CD14-positive monocyte (primary cell): ENCODE measurements around the gene ZCCHC2. TPM values are rescaled to one million over a fixed set of nuclear protein-coding genes. Genes with fewer than 3 reads are reported as not detected.

Experiments
- DNase-seq, 3 donors: peaks; one replicate each; pipeline ENCODE4 v3.0.0-alpha.2; 2011 to 2022
- H2AFZ ChIP-seq: 2 replicates; pipeline ENCODE4 v1.6.0; 2012; ENCODE audit warnings: mild to moderate bottlenecking, low read depth, low read length, inconsistent platforms; ENCODE audit not compliant: insufficient read depth, poor library complexity, severe bottlenecking
- H3K27ac ChIP-seq, 2 donors: 1 replicate in 1 of 2; 2 replicates in 1 of 2; pipeline ENCODE4 v1.5.1; 2012 to 2013; ENCODE audit warnings: low read length in 2 of 2, control low read depth in 1 of 2, inconsistent platforms in 1 of 2, low read depth in 1 of 2, mild to moderate bottlenecking in 1 of 2
- H3K27me3 ChIP-seq, 2 donors: one replicate each; pipeline versions ENCODE4 v1.6.0 to v1.6.1; 2011 to 2013; ENCODE audit warnings: low read length in 2 of 2; ENCODE audit not compliant: control insufficient read depth in 2 of 2, insufficient read depth in 2 of 2
- H3K36me3 ChIP-seq, 2 donors: replicated peaks in 1 of 2; 1 replicate in 1 of 2; 2 replicates in 1 of 2; pipeline versions ENCODE4 v1.5.1 to v1.6.1; 2012 to 2013; ENCODE audit warnings: low read length in 2 of 2, control low read depth in 1 of 2, inconsistent platforms in 1 of 2, mild to moderate bottlenecking in 1 of 2; ENCODE audit not compliant: insufficient read depth in 2 of 2, control insufficient read depth in 1 of 2
- H3K4me1 ChIP-seq, 2 donors: 1 replicate in 1 of 2; 2 replicates in 1 of 2; pipeline versions ENCODE4 v1.5.1 to v1.6.1; 2012 to 2013; ENCODE audit warnings: low read length in 2 of 2, control low read depth in 1 of 2, inconsistent platforms in 1 of 2, mild to moderate bottlenecking in 1 of 2, moderate library complexity in 1 of 2; ENCODE audit not compliant: insufficient read depth in 2 of 2, control insufficient read depth in 1 of 2
- H3K4me2 ChIP-seq: replicated peaks from 2 replicates; pipeline ENCODE3; 2012; ENCODE audit warnings: low read length, moderate library complexity, mild to moderate bottlenecking; ENCODE audit not compliant: poor library complexity, severe bottlenecking; ENCODE audit errors: extremely low read depth
- H3K4me3 ChIP-seq, 3 experiments: fragments of 200-600 bp in 1 of 3; sonication (generic) in 1 of 3; replicated peaks in 1 of 3; 1 replicate in 2 of 3; 2 replicates in 1 of 3; pipeline ENCODE4 v1.5.1; 2011 to 2013; ENCODE audit warnings: low read length in 3 of 3, mild to moderate bottlenecking in 3 of 3, control low read depth in 2 of 3, low read depth in 2 of 3, inconsistent platforms in 1 of 3, moderate library complexity in 1 of 3
- H3K79me2 ChIP-seq: 2 replicates; pipeline ENCODE4 v1.6.0; 2012; ENCODE audit warnings: mild to moderate bottlenecking, control low read depth, inconsistent platforms, low read length, moderate library complexity; ENCODE audit not compliant: insufficient read depth
- H3K9ac ChIP-seq: 2 replicates; pipeline ENCODE4 v1.6.0; 2017; ENCODE audit warnings: low read length, mild to moderate bottlenecking; ENCODE audit not compliant: insufficient read depth, poor library complexity, severe bottlenecking
- H3K9me3 ChIP-seq, 2 donors: replicated peaks in 1 of 2; 1 replicate in 1 of 2; 2 replicates in 1 of 2; pipeline versions ENCODE4 v1.5.1 to v1.6.1; 2012 to 2013; ENCODE audit warnings: low read length in 2 of 2, control low read depth in 1 of 2; ENCODE audit not compliant: control insufficient read depth in 1 of 2, insufficient read depth in 1 of 2
- H4K20me1 ChIP-seq: 2 replicates; pipeline ENCODE4 v1.6.0; 2012; ENCODE audit warnings: mild to moderate bottlenecking, low read length, control low read depth, moderate library complexity; ENCODE audit not compliant: insufficient read depth
- H3K27ac Mint-ChIP-seq, 7 donors: one replicate each; pipeline ENCODE4 v1.8.0; 2020; ENCODE audit warnings: mild to moderate bottlenecking in 7 of 7, mixed read lengths in 7 of 7, moderate library complexity in 6 of 7, inconsistent platforms in 2 of 7
- H3K27me3 Mint-ChIP-seq, 3 donors: one replicate each; pipeline ENCODE4 v1.8.0; 2021 to 2022; ENCODE audit warnings: low read depth in 3 of 3, mild to moderate bottlenecking in 3 of 3, mixed read lengths in 3 of 3, moderate library complexity in 3 of 3, inconsistent platforms in 1 of 3
- H3K36me3 Mint-ChIP-seq, 2 donors: one replicate each; pipeline ENCODE4 v1.8.0; 2020; ENCODE audit warnings: mixed read lengths in 2 of 2, inconsistent platforms in 1 of 2, mild to moderate bottlenecking in 1 of 2
- H3K4me1 Mint-ChIP-seq: one replicate; pipeline ENCODE4 v1.8.0; 2020; ENCODE audit warnings: mild to moderate bottlenecking, mixed read lengths
- H3K4me3 Mint-ChIP-seq, 2 donors: one replicate each; pipeline ENCODE4 v1.8.0; 2020; ENCODE audit warnings: mild to moderate bottlenecking in 2 of 2, mixed read lengths in 2 of 2, moderate library complexity in 1 of 2
- H3K9me3 Mint-ChIP-seq, 7 donors: one replicate each; pipeline ENCODE4 v1.8.0; 2020 to 2022; ENCODE audit warnings: mixed read lengths in 7 of 7, mild to moderate bottlenecking in 6 of 7, moderate library complexity in 6 of 7, inconsistent platforms in 2 of 7
- CTCF ChIP-seq: fragments of 200-600 bp; IDR thresholded peaks from one replicate; pipeline ENCODE4 v1.8.0; 2022; ENCODE audit warnings: antibody characterized with exemption, mild to moderate bottlenecking
- WGBS: methylation state at CpG from one replicate; pipeline ENCODE4 v1.1.5; 2013; ENCODE audit warnings: missing lambda C conversion rate; ENCODE audit not compliant: insufficient coverage; 5-methylcytosine and 5-hydroxymethylcytosine counted together
- intact Hi-C, 2 donors: fragments of 100-400 bp; cut with micrococcal nuclease; formaldehyde crosslinking; loops; one replicate each; pipeline versions ENCODE4 v1.15.0 to v1.15.1; 2023
- polyA minus RNA-seq: library from RNA; depleted of rRNA, polyadenylated mRNA; stranded (reverse); fragments of >200 nt; gene quantifications from 2 replicates; pipeline ENCODE4 v1.2.3, GENCODE V29; 2012
- polyA plus RNA-seq, 3 donors: library from polyadenylated mRNA; depleted of rRNA in 1 of 3; unstranded in 2 of 3; stranded (reverse) in 1 of 3; fragments of 300-500 nt in 2 of 3; fragments of >200 nt in 1 of 3; fragmentation: Illumina TruSeq in 2 of 3; gene quantifications; 1 replicate in 2 of 3; 2 replicates in 1 of 3; pipeline ENCODE4 v1.2.3, GENCODE V29; 2012 to 2021
- total RNA-seq, 12 experiments: library from RNA in 1 of 12; stranded (reverse) in 1 of 12; fragments of 120-200 nt in 1 of 12; gene quantifications; one replicate each; pipeline ENCODE4 v1.2.4 and lab custom pipeline; 2013 to 2026; ENCODE audit warnings: mixed read lengths in 6 of 12, inconsistent platforms in 1 of 12

The ZCCHC2 gene
- 28.0 TPM for total RNA-seq (2013)
- 10 to 100 TPM in 1 of 3 donors, under 1 TPM in 2; 0.59 to 24.9 (median 0.71) TPM for polyA plus RNA-seq
- polyA minus RNA-seq, result 28.4 and 34.9 TPM in 2 replicates
- 54.4 to 158 (median 102) reads per million in 11 experiments for total RNA-seq (lab: John Stamatoyannopoulos, UW)

DNA sequence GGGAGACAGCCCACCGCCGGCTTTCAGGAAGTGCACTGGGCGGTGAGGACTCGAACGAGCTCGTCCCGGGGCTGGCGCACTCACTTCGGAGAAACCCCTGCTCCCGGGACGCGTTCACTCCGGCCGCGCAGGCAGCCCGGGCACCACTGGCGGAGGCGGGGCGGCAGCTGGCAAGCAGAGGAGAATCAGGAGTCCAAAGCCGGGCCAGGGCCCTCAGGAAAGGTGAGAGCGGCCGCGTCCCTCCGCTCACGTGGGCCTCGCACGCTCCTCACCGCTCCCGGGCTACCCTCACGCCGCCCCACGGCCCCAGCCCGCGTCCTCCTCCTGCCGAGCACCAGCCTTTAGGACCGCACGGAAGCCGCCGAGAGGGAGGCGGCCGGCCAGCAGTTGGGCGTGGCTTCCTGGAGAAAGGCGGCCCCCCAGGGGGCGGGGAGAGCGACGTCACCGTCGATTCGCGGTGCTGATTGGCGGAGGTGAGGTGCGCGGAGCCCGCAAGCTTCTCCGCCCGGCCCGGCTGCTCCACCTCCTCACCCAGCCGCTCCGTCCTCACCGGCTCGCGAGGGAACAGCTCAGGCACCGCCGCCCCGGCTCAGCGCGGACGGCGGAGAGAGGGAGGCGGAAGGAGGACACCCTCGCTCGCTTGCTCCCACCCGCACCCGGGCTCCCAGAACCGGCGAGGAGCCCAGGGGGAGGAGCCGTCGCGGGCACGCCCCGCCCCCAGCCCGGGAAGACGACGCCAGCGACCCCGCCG is at the start of gene ZCCHC2:
TSS of gene ZCCHC2 (plus strand) at position 522 of the 751 bp plus-strand sequence. CDS start 400 bp downstream, outside the sequence.
- no peaks in the 10 kb centered on the region for H3K9me3 ChIP-seq
- no peak for TF ChIP-seq CTCF
- H3K27ac Mint-ChIP-seq, result peak within 1 kb of the TSS; percentile 70 to 90 (median 86)
- H4K20me1 ChIP-seq, result peaks cover 26% of the 10 kb centered on the region
- H3K4me3 ChIP-seq, result peak within 1 kb of the TSS; percentile 88 to 93 (median 90)
- peaks cover 2 to 9% of the 10 kb centered on the region in 2 donors for H3K36me3 Mint-ChIP-seq
- WGBS, result under 1% methylated on average over 86 of the region's 87 CpGs
- peaks cover 0 to 10% (median 4%) of the 10 kb centered on the region in 3 donors for H3K27me3 Mint-ChIP-seq
- H3K4me1 ChIP-seq, result peaks cover 26 to 38% of the 10 kb centered on the region in 2 donors
- peak within 1 kb of the TSS; percentile 89 for H3K4me2 ChIP-seq
- H2AFZ ChIP-seq, result peak within 1 kb of the TSS; percentile 91
- H3K9me3 Mint-ChIP-seq, result peaks cover 0 to 2% (median 0%) of the 10 kb centered on the region in 7 donors
- peaks cover 46% of the 10 kb centered on the region for H3K79me2 ChIP-seq
- intact Hi-C loops, result loop anchor here (5.0 to 10.0 kb wide), 5 partner anchors 40 to 338 kb away; partner anchors contain the start of genes PIGN (in 2 of the 2) and RELCH (in 2 of the 2)
- no peaks in the 10 kb centered on the region for H3K36me3 ChIP-seq
- peak within 1 kb of the TSS; percentile 88 to 97 for H3K4me3 Mint-ChIP-seq
- H3K9ac ChIP-seq, result peak within 1 kb of the TSS; percentile 84
- peak within 1 kb of the TSS; percentile 83 to 85 for H3K27ac ChIP-seq
- DNase-seq, result peak; percentile 94 to 98 (median 96)
- peaks cover 0 to 5% of the 10 kb centered on the region in 2 donors for H3K27me3 ChIP-seq
- peaks cover 31% of the 10 kb centered on the region for H3K4me1 Mint-ChIP-seq

DNA sequence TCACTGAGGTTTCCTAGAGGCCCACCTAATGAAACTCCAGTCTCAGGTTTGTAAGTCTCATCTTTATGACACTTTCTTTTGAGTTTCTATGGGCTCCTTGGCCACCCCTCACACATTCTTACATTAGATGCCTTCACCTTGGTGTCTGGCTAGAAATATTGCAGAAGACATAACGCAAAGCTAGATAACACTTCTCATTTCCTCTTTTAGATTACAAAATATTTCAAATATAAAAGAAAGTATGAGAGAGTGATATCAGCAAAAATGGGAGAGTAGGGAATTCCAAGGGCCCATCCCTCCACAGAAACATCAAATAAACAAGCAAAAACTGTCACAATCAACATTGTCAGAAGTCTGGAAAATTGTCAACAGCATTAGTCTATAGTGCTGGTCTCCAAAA is 43.3 kb upstream of the ZCCHC2 start:
- H4K20me1 ChIP-seq, result no peaks in the 10 kb centered on the region
- H3K4me2 ChIP-seq, result peak overlapping the region; percentile 26
- no peaks in the 10 kb centered on the region for H3K79me2 ChIP-seq
- H3K27ac ChIP-seq, result peak overlapping the region in 1 of 2 donors; percentile 56
- TF ChIP-seq CTCF, result no peak
- H3K9me3 ChIP-seq, result peaks cover 6 to 13% of the 10 kb centered on the region in 2 donors
- Mint-ChIP-seq H3K9me3 (peaks cover 6 to 30% (median 18%) of the 10 kb centered on the region in 7 donors), H3K4me3 (no peak overlapping the region), H3K36me3 (peaks cover 0 to 4% of the 10 kb centered on the region in 2 donors), H3K27me3 (no peaks in the 10 kb centered on the region), H3K4me1 (peaks cover 14% of the 10 kb centered on the region), H3K27ac (peak overlapping the region in 3 of 7 donors; percentile 12 to 70 (median 59))
- H3K36me3 ChIP-seq, result no peaks in the 10 kb centered on the region
- peak in 2 of 3 donors; percentile 28 to 30 for DNase-seq
- H3K4me3 ChIP-seq, result peak overlapping the region in 1 of 3 experiments; percentile 29
- no CpG with 5 or more reads among the region's 1 CpG for WGBS
- no peaks in the 10 kb centered on the region for H3K27me3 ChIP-seq
- H2AFZ ChIP-seq, result peak overlapping the region; percentile 9
- intact Hi-C loops, result no loop called here
- H3K4me1 ChIP-seq, result peaks cover 12 to 16% of the 10 kb centered on the region in 2 donors
- no peak overlapping the region for H3K9ac ChIP-seq
